ENCODE measurements around the gene NAGPA. TPM values are rescaled to one million over a fixed set of nuclear protein-coding genes. Genes with fewer than 3 reads are reported as not detected.

The NAGPA gene
- polyA plus RNA-seq, 1 donor: 19.3 TPM

- DNase-seq: no peak
- H3K4me3 ChIP-seq (ENCODE audit: low read length): no peak overlapping the region
- H3K36me3 ChIP-seq (ENCODE audit: control insufficient read depth, insufficient read depth, low read length): no peaks in the 10 kb centered on the region
- peaks cover 29% of the 10 kb centered on the region for H3K27me3 ChIP-seq (ENCODE audit: control insufficient read depth, insufficient read depth, low read length)
- no CpG with 5 or more reads among the region's 60 CpGs for WGBS (ENCODE audit: insufficient coverage, low lambda C conversion rate)
- H3K4me1 ChIP-seq (ENCODE audit: control insufficient read depth, insufficient read depth, low read length): no peaks in the 10 kb centered on the region
- no peak overlapping the region for H3K27ac ChIP-seq (ENCODE audit: low read length)
- peaks cover 9% of the 10 kb centered on the region for H3K9me3 ChIP-seq (ENCODE audit: control insufficient read depth, low read depth, low read length)
Observed at GRCh38 chr16:4987580-4988374, 46.0 kb downstream of the NAGPA start.

GRCh38 chr16:4987250-4987579 lies 46.5 kb downstream of the NAGPA start:
- no peak for DNase-seq
- Histone ChIP-seq H3K4me1 (ENCODE audit: control insufficient read depth, insufficient read depth, low read length) (no peaks in the 10 kb centered on the region), H3K27me3 (ENCODE audit: control insufficient read depth, insufficient read depth, low read length) (peaks cover 32% of the 10 kb centered on the region), H3K27ac (ENCODE audit: low read length) (no peak overlapping the region), H3K36me3 (ENCODE audit: control insufficient read depth, insufficient read depth, low read length) (no peaks in the 10 kb centered on the region), H3K4me3 (ENCODE audit: low read length) (no peak overlapping the region), H3K9me3 (ENCODE audit: control insufficient read depth, low read depth, low read length) (peaks cover 9% of the 10 kb centered on the region)
- no CpG with 5 or more reads among the region's 10 CpGs for WGBS (ENCODE audit: insufficient coverage, low lambda C conversion rate)

- Histone ChIP-seq H3K9me3 (ENCODE audit: control insufficient read depth, low read depth, low read length) (peaks cover 6% of the 10 kb centered on the region), H3K36me3 (ENCODE audit: control insufficient read depth, insufficient read depth, low read length) (no peaks in the 10 kb centered on the region), H3K27ac (ENCODE audit: low read length) (no peak overlapping the region), H3K4me1 (ENCODE audit: control insufficient read depth, insufficient read depth, low read length) (no peaks in the 10 kb centered on the region), H3K27me3 (ENCODE audit: control insufficient read depth, insufficient read depth, low read length) (peaks cover 28% of the 10 kb centered on the region), H3K4me3 (ENCODE audit: low read length) (no peak overlapping the region)
- 80% methylated on average over 2 of the region's 5 CpGs for WGBS (ENCODE audit: insufficient coverage, low lambda C conversion rate)
- no peak for DNase-seq
Observed at GRCh38 chr16:4984174-4984990, 49.4 kb downstream of the NAGPA start.

GRCh38 chr16:4982056-4982867 lies 51.5 kb downstream of the NAGPA start:
- no peak for DNase-seq
- Histone ChIP-seq H3K27ac (ENCODE audit: low read length) (no peak overlapping the region), H3K9me3 (ENCODE audit: control insufficient read depth, low read depth, low read length) (no peaks in the 10 kb centered on the region), H3K27me3 (ENCODE audit: control insufficient read depth, insufficient read depth, low read length) (peaks cover 7% of the 10 kb centered on the region), H3K36me3 (ENCODE audit: control insufficient read depth, insufficient read depth, low read length) (no peaks in the 10 kb centered on the region), H3K4me3 (ENCODE audit: low read length) (no peak overlapping the region), H3K4me1 (ENCODE audit: control insufficient read depth, insufficient read depth, low read length) (no peaks in the 10 kb centered on the region)
- WGBS (ENCODE audit: insufficient coverage, low lambda C conversion rate): no CpG with 5 or more reads among the region's 20 CpGs

- DNase-seq: no peak
- H3K27me3 ChIP-seq (ENCODE audit: control insufficient read depth, insufficient read depth, low read length): peaks cover 3% of the 10 kb centered on the region
- H3K4me3 ChIP-seq (ENCODE audit: low read length): no peak overlapping the region
- no CpG with 5 or more reads among the region's 7 CpGs for WGBS (ENCODE audit: insufficient coverage, low lambda C conversion rate)
- H3K4me1 ChIP-seq (ENCODE audit: control insufficient read depth, insufficient read depth, low read length): no peaks in the 10 kb centered on the region
- no peak overlapping the region for H3K27ac ChIP-seq (ENCODE audit: low read length)
- H3K36me3 ChIP-seq (ENCODE audit: control insufficient read depth, insufficient read depth, low read length): no peaks in the 10 kb centered on the region
- no peaks in the 10 kb centered on the region for H3K9me3 ChIP-seq (ENCODE audit: control insufficient read depth, low read depth, low read length)
Observed at GRCh38 chr16:4981473-4981872, 52.3 kb downstream of the NAGPA start.

GRCh38 chr16:4980691-4981090 lies 53.0 kb downstream of the NAGPA start:
- Histone ChIP-seq H3K4me1 (ENCODE audit: control insufficient read depth, insufficient read depth, low read length) (no peaks in the 10 kb centered on the region), H3K27me3 (ENCODE audit: control insufficient read depth, insufficient read depth, low read length) (peaks cover 3% of the 10 kb centered on the region)
- WGBS (ENCODE audit: insufficient coverage, low lambda C conversion rate): 90% methylated on average over 2 of the region's 10 CpGs

GRCh38 chr16:4979736-4980660 lies 53.7 kb downstream of the NAGPA start:
- H3K36me3 ChIP-seq (ENCODE audit: control insufficient read depth, insufficient read depth, low read length): no peaks in the 10 kb centered on the region
- WGBS (ENCODE audit: insufficient coverage, low lambda C conversion rate): 94% methylated on average over 5 of the region's 25 CpGs
- DNase-seq: no peak

More at GRCh38 chr16:4980691-4981090, 53.0 kb downstream of the NAGPA start:
- Histone ChIP-seq H3K9me3 (ENCODE audit: control insufficient read depth, low read depth, low read length) (no peaks in the 10 kb centered on the region), H3K4me3 (ENCODE audit: low read length) (no peak overlapping the region), H3K36me3 (ENCODE audit: control insufficient read depth, insufficient read depth, low read length) (no peaks in the 10 kb centered on the region), H3K27ac (ENCODE audit: low read length) (no peak overlapping the region)
- DNase-seq: no peak

GRCh38 chr16:4979164-4979563 lies 54.6 kb downstream of the NAGPA start:
- no CpG with 5 or more reads among the region's 7 CpGs for WGBS (ENCODE audit: insufficient coverage, low lambda C conversion rate)
- Histone ChIP-seq H3K4me1 (ENCODE audit: control insufficient read depth, insufficient read depth, low read length) (no peaks in the 10 kb centered on the region), H3K27me3 (ENCODE audit: control insufficient read depth, insufficient read depth, low read length) (peaks cover 3% of the 10 kb centered on the region), H3K36me3 (ENCODE audit: control insufficient read depth, insufficient read depth, low read length) (no peaks in the 10 kb centered on the region), H3K4me3 (ENCODE audit: low read length) (no peak overlapping the region), H3K9me3 (ENCODE audit: control insufficient read depth, low read depth, low read length) (no peaks in the 10 kb centered on the region), H3K27ac (ENCODE audit: low read length) (no peak overlapping the region)
- DNase-seq: no peak

More at GRCh38 chr16:4979736-4980660, 53.7 kb downstream of the NAGPA start:
- H3K27me3 ChIP-seq (ENCODE audit: control insufficient read depth, insufficient read depth, low read length): peaks cover 3% of the 10 kb centered on the region
- no peaks in the 10 kb centered on the region for H3K9me3 ChIP-seq (ENCODE audit: control insufficient read depth, low read depth, low read length)
- no peak overlapping the region for H3K27ac ChIP-seq (ENCODE audit: low read length)
- H3K4me1 ChIP-seq (ENCODE audit: control insufficient read depth, insufficient read depth, low read length): no peaks in the 10 kb centered on the region
- no peak overlapping the region for H3K4me3 ChIP-seq (ENCODE audit: low read length)

- no peak for DNase-seq
- Histone ChIP-seq H3K4me1 (ENCODE audit: control insufficient read depth, insufficient read depth, low read length) (no peaks in the 10 kb centered on the region), H3K27me3 (ENCODE audit: control insufficient read depth, insufficient read depth, low read length) (no peaks in the 10 kb centered on the region), H3K27ac (ENCODE audit: low read length) (no peak overlapping the region), H3K36me3 (ENCODE audit: control insufficient read depth, insufficient read depth, low read length) (no peaks in the 10 kb centered on the region), H3K9me3 (ENCODE audit: control insufficient read depth, low read depth, low read length) (no peaks in the 10 kb centered on the region), H3K4me3 (ENCODE audit: low read length) (no peak overlapping the region)
- no CpG with 5 or more reads among the region's 5 CpGs for WGBS (ENCODE audit: insufficient coverage, low lambda C conversion rate)
Observed at GRCh38 chr16:4976611-4977145, 57.1 kb downstream of the NAGPA start.
